Measurements from ENCODE around the gene STRA8. TPM values are rescaled to one million over a fixed set of nuclear protein-coding genes. Genes with fewer than 3 reads are reported as not detected.

Gene STRA8
- polyA plus RNA-seq, 1 donor (not counting 4 experiments of a cell fraction or from before 2014, with no cell fraction given): not detected

DNA sequence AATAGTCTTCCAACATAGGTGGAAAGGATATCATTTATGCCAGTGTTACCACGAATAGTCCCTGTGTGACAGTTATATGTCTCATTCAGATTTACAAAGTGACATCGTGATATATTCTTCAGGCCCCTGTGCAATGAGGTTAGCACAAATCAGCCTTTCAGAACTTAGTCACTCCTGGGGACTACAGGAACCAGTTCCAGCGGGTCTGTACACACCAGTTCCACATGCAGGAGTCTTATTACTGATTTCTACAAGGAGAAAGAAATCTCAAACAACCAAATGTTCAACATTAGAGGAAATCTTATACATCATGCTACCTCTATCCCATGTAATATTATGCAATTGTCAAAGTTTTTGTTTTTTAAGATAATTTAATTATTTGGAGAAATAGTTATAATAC lies 17.9 kb upstream of the STRA8 start:
- Histone ChIP-seq H3K4me2 (ENCODE audit: control insufficient read depth, extremely low read depth, insufficient read depth, low read depth, low read length) (no peak overlapping the region), H3K9me3 (ENCODE audit: control insufficient read depth, low read depth, low read length) (no peaks in the 10 kb centered on the region), H3K9me1 (ENCODE audit: control insufficient read depth, extremely low read depth, insufficient read depth, low read length) (no peaks in the 10 kb centered on the region), H3K4me1 (ENCODE audit: control insufficient read depth, extremely low read depth, insufficient read depth, low read length) (peaks cover 24% of the 10 kb centered on the region), H3K36me3 (ENCODE audit: control insufficient read depth in 2 of 2, extremely low read depth in 1 of 2, insufficient read depth in 2 of 2, low read length in 2 of 2) (no peaks in the 10 kb centered on the region), H3K4me3 (ENCODE audit: control insufficient read depth in 2 of 3, extremely low read depth in 1 of 3, insufficient read depth in 2 of 3, low read depth in 1 of 3, low read length in 3 of 3) (no peak overlapping the region), H3K79me2 (ENCODE audit: control insufficient read depth, insufficient read depth, low read length) (peaks cover 6% of the 10 kb centered on the region), H3K27me3 (ENCODE audit: control insufficient read depth, extremely low read depth, insufficient read depth, low read length) (no peaks in the 10 kb centered on the region), H2AFZ (ENCODE audit: control insufficient read depth, low read length) (peak overlapping the region; percentile 37), H3K27ac (ENCODE audit: control insufficient read depth, insufficient read depth, low read length) (no peak overlapping the region), H3K9ac (ENCODE audit: control insufficient read depth, extremely low read depth, insufficient read depth, low read length) (no peak overlapping the region), H4K20me1 (ENCODE audit: control insufficient read depth, extremely low read depth, insufficient read depth, low read length) (no peaks in the 10 kb centered on the region)
- TF ChIP-seq, protein P1, sequence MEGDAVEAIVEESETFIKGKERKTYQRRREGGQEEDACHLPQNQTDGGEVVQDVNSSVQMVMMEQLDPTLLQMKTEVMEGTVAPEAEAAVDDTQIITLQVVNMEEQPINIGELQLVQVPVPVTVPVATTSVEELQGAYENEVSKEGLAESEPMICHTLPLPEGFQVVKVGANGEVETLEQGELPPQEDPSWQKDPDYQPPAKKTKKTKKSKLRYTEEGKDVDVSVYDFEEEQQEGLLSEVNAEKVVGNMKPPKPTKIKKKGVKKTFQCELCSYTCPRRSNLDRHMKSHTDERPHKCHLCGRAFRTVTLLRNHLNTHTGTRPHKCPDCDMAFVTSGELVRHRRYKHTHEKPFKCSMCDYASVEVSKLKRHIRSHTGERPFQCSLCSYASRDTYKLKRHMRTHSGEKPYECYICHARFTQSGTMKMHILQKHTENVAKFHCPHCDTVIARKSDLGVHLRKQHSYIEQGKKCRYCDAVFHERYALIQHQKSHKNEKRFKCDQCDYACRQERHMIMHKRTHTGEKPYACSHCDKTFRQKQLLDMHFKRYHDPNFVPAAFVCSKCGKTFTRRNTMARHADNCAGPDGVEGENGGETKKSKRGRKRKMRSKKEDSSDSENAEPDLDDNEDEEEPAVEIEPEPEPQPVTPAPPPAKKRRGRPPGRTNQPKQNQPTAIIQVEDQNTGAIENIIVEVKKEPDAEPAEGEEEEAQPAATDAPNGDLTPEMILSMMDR (optimal IDR thresholded peaks at IDR 0.05 in 1 of 3, IDR thresholded peaks at IDR 0.05 in 1 of 3, conservative IDR thresholded peaks at IDR 0.05 in 1 of 3; ENCODE audit: extremely low read depth in 1 of 3, insufficient read depth in 2 of 3, low read length in 3 of 3): no peak
- FAIRE-seq: no peak
- dilution Hi-C loops (cut with MboI; ENCODE audit: extremely low pct_ligation_motif_present, low sequenced_read_pairs): no loop called here
- no peak for DNase-seq (ENCODE audit: low read depth, low spot score)

DNA sequence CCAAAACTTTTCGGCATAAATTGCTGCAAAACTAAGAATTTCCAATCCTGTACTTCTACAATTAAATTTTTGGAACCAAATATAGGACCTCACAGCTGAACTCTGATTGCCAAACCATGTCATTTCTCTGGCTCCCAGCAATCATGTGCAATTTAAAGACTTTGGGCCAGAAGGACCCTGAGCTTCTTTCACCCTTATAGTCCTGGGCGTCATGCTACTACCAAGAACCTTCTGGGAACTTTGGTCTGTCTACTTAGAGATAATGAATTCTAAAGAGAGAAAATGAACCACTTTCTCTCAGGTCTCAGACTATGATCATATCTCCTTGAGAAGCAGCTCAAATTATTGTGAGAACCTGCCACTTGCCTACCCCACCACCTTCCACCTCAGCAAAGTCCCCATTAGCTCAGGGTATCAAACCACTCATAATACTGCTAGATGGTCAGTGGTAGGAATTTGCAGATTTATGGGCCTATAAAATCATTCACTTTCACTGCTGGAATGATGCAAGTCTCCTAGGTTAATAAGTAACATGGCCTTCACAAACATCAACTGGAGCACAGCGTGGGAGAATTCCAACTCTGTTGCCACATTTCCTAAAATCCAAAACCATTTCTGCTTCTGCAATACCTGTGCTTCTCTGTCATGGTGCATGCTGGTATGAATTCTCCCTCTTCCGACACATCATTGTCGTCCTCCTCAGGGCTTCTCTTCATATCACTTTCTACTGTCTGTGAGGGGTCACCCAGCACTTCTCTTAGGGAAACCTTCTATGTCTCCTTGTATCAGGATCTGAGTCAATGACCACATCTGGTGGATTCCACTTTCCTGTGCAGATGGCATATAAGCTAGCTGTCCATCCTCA lies 15.8 kb upstream of the STRA8 start:
- Histone ChIP-seq H4K20me1 (ENCODE audit: control insufficient read depth, extremely low read depth, insufficient read depth, low read length) (no peaks in the 10 kb centered on the region), H3K79me2 (ENCODE audit: control insufficient read depth, insufficient read depth, low read length) (no peaks in the 10 kb centered on the region), H3K4me1 (ENCODE audit: control insufficient read depth, extremely low read depth, insufficient read depth, low read length) (peaks cover 19% of the 10 kb centered on the region), H3K36me3 (ENCODE audit: control insufficient read depth in 2 of 2, extremely low read depth in 1 of 2, insufficient read depth in 2 of 2, low read length in 2 of 2) (no peaks in the 10 kb centered on the region), H3K27ac (ENCODE audit: control insufficient read depth, insufficient read depth, low read length) (no peak overlapping the region), H3K9ac (ENCODE audit: control insufficient read depth, extremely low read depth, insufficient read depth, low read length) (no peak overlapping the region), H3K27me3 (ENCODE audit: control insufficient read depth, extremely low read depth, insufficient read depth, low read length) (no peaks in the 10 kb centered on the region), H3K4me2 (ENCODE audit: control insufficient read depth, extremely low read depth, insufficient read depth, low read depth, low read length) (no peak overlapping the region), H3K9me1 (ENCODE audit: control insufficient read depth, extremely low read depth, insufficient read depth, low read length) (no peaks in the 10 kb centered on the region), H2AFZ (ENCODE audit: control insufficient read depth, low read length) (no peak overlapping the region), H3K9me3 (ENCODE audit: control insufficient read depth, low read depth, low read length) (no peaks in the 10 kb centered on the region), H3K4me3 (ENCODE audit: control insufficient read depth in 2 of 3, extremely low read depth in 1 of 3, insufficient read depth in 2 of 3, low read depth in 1 of 3, low read length in 3 of 3) (no peak overlapping the region)
- dilution Hi-C loops (cut with MboI; ENCODE audit: extremely low pct_ligation_motif_present, low sequenced_read_pairs): no loop called here
- DNase-seq (ENCODE audit: low read depth, low spot score) (no peak), FAIRE-seq (no peak)
- TF ChIP-seq, protein P1 (optimal IDR thresholded peaks at IDR 0.05 in 1 of 3, IDR thresholded peaks at IDR 0.05 in 1 of 3, conservative IDR thresholded peaks at IDR 0.05 in 1 of 3; ENCODE audit: extremely low read depth in 1 of 3, insufficient read depth in 2 of 3, low read length in 3 of 3): no peak
